ENCODE results near the gene PRKG1. TPM values are rescaled to one million over a fixed set of nuclear protein-coding genes. Genes with fewer than 3 reads are reported as not detected.

The PRKG1 gene
- total and polyA plus RNA-seq, 2 donors (not counting 1 experiment from before 2014, with no cell fraction given): 45.8 to 71.8 TPM

DNA sequence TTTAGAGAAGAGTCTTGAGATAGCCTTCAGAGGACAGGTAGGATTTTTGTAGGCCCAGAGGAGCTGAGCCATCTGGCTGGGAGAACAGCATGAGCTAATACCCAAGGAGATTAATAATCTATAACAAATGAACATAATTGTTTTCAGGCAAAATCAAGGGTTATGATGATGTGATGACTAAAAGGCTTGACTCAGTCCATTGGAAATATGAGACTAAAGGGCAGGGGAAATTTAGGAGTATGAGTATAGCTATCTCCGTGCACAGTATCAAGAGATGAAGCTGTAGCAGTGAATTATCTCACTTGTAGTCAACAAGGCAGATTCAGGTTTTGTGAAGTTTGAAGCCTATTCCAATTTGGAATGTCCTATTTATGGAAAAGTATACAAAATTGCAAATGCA is 585.1 kb downstream of the PRKG1 start:
- H3K4me1 ChIP-seq (ENCODE audit: control insufficient read depth, extremely low read depth, insufficient read depth, low read length): no peaks in the 10 kb centered on the region
- no peaks in the 10 kb centered on the region for H3K79me2 ChIP-seq (ENCODE audit: control insufficient read depth, insufficient read depth, low read length)
- H3K9ac ChIP-seq (ENCODE audit: insufficient read depth, low read length): no peak overlapping the region
- no peak overlapping the region for H3K4me3 ChIP-seq (replicated peaks in 1 of 4; ENCODE audit: control extremely low read depth in 1 of 4, insufficient read depth in 1 of 4, low read depth in 3 of 4, low read length in 4 of 4)
- H3K27me3 ChIP-seq (ENCODE audit: control insufficient read depth, insufficient read depth, low read length): no peaks in the 10 kb centered on the region
- H3K27ac ChIP-seq (ENCODE audit: insufficient read depth, low read length): no peak overlapping the region
- H4K20me1 ChIP-seq (ENCODE audit: control insufficient read depth, extremely low read depth, insufficient read depth, low read length): no peaks in the 10 kb centered on the region
- no peak overlapping the region for H2AFZ ChIP-seq (ENCODE audit: low read length)
- H3K9me3 ChIP-seq (ENCODE audit: control insufficient read depth, insufficient read depth, low read depth, low read length): no peaks in the 10 kb centered on the region
- no peak overlapping the region for H3K4me2 ChIP-seq (ENCODE audit: extremely low read depth, insufficient read depth, low read length)
- DNase-seq (ENCODE audit: low read depth in 2 of 2): no peak
- no peaks in the 10 kb centered on the region for H3K36me3 ChIP-seq (ENCODE audit: control insufficient read depth, insufficient read depth, low read length)
- TF ChIP-seq, protein P1, sequence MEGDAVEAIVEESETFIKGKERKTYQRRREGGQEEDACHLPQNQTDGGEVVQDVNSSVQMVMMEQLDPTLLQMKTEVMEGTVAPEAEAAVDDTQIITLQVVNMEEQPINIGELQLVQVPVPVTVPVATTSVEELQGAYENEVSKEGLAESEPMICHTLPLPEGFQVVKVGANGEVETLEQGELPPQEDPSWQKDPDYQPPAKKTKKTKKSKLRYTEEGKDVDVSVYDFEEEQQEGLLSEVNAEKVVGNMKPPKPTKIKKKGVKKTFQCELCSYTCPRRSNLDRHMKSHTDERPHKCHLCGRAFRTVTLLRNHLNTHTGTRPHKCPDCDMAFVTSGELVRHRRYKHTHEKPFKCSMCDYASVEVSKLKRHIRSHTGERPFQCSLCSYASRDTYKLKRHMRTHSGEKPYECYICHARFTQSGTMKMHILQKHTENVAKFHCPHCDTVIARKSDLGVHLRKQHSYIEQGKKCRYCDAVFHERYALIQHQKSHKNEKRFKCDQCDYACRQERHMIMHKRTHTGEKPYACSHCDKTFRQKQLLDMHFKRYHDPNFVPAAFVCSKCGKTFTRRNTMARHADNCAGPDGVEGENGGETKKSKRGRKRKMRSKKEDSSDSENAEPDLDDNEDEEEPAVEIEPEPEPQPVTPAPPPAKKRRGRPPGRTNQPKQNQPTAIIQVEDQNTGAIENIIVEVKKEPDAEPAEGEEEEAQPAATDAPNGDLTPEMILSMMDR (conservative IDR thresholded peaks at IDR 0.05 in 1 of 2, IDR thresholded peaks at IDR 0.05 in 1 of 2; ENCODE audit: low read depth in 1 of 2, low read length in 2 of 2): no peak

DNA sequence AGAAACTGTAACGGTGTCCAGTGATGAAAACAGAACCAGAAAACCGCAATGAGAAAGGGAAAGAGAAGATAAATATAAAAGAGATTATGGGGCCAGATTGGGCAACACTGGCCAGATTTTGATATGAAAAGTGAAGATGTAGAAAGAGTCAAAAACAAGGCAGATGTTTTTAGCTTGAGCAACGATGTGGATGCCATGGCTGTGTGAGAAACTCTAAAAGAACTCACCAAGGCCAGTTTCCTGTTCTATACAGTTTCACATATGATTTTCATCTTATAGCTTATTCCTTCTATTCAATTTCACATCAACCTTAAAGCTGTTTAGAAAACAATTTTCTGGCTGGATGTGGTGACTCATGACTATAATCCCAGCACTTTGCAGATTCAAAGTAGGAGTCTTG is 588.8 kb downstream of the PRKG1 start:
- Histone ChIP-seq H3K36me3 (ENCODE audit: control insufficient read depth, insufficient read depth, low read length) (no peaks in the 10 kb centered on the region), H3K4me2 (ENCODE audit: extremely low read depth, insufficient read depth, low read length) (no peak overlapping the region), H4K20me1 (ENCODE audit: control insufficient read depth, extremely low read depth, insufficient read depth, low read length) (no peaks in the 10 kb centered on the region), H3K27ac (ENCODE audit: insufficient read depth, low read length) (no peak overlapping the region), H3K79me2 (ENCODE audit: control insufficient read depth, insufficient read depth, low read length) (no peaks in the 10 kb centered on the region), H3K27me3 (ENCODE audit: control insufficient read depth, insufficient read depth, low read length) (no peaks in the 10 kb centered on the region), H3K9me3 (ENCODE audit: control insufficient read depth, insufficient read depth, low read depth, low read length) (no peaks in the 10 kb centered on the region), H3K4me1 (ENCODE audit: control insufficient read depth, extremely low read depth, insufficient read depth, low read length) (no peaks in the 10 kb centered on the region), H2AFZ (ENCODE audit: low read length) (no peak overlapping the region), H3K4me3 (replicated peaks in 1 of 4; ENCODE audit: control extremely low read depth in 1 of 4, insufficient read depth in 1 of 4, low read depth in 3 of 4, low read length in 4 of 4) (no peak overlapping the region), H3K9ac (ENCODE audit: insufficient read depth, low read length) (no peak overlapping the region)
- no peak for DNase-seq (ENCODE audit: low read depth in 2 of 2)
- TF ChIP-seq EZH2 (IDR thresholded peaks at IDR 0.05; ENCODE audit: low read length, missing control alignments): no peak
- TF ChIP-seq, protein P1 (conservative IDR thresholded peaks at IDR 0.05 in 1 of 2, IDR thresholded peaks at IDR 0.05 in 1 of 2; ENCODE audit: low read depth in 1 of 2, low read length in 2 of 2): no peak

DNA sequence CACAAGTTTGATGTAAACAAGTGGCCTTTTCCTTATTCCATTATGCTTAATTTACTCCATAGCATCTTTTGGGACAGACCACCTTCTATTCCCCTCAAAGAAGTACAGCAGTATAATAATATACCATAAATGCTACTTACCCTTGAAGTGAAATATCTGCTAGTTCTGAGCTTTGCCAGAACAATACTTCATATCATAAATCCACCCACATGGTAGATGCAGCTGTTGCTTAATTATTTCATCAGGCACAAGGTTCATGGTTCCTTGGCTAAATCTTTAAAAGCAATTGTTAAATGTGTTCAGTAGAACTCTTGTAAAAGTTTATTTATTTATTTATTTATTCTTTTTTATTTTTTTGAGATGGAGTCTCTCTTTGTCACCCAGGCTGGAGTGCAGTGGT is 592.2 kb downstream of the PRKG1 start:
- H3K27ac ChIP-seq (ENCODE audit: insufficient read depth, low read length): no peak overlapping the region
- H3K4me1 ChIP-seq (ENCODE audit: control insufficient read depth, extremely low read depth, insufficient read depth, low read length): no peaks in the 10 kb centered on the region

More for the DNA sequence above, 592.2 kb downstream of the PRKG1 start:
- DNase-seq (ENCODE audit: low read depth in 2 of 2): peak in 1 of 2 donors; percentile 53
- Histone ChIP-seq H4K20me1 (ENCODE audit: control insufficient read depth, extremely low read depth, insufficient read depth, low read length) (no peaks in the 10 kb centered on the region), H2AFZ (ENCODE audit: low read length) (no peak overlapping the region), H3K4me2 (ENCODE audit: extremely low read depth, insufficient read depth, low read length) (no peak overlapping the region), H3K4me3 (replicated peaks in 1 of 4; ENCODE audit: control extremely low read depth in 1 of 4, insufficient read depth in 1 of 4, low read depth in 3 of 4, low read length in 4 of 4) (no peak overlapping the region), H3K27me3 (ENCODE audit: control insufficient read depth, insufficient read depth, low read length) (no peaks in the 10 kb centered on the region), H3K9me3 (ENCODE audit: control insufficient read depth, insufficient read depth, low read depth, low read length) (no peaks in the 10 kb centered on the region), H3K79me2 (ENCODE audit: control insufficient read depth, insufficient read depth, low read length) (no peaks in the 10 kb centered on the region), H3K9ac (ENCODE audit: insufficient read depth, low read length) (no peak overlapping the region), H3K36me3 (ENCODE audit: control insufficient read depth, insufficient read depth, low read length) (no peaks in the 10 kb centered on the region)
- TF ChIP-seq, protein P1 (conservative IDR thresholded peaks at IDR 0.05 in 1 of 2, IDR thresholded peaks at IDR 0.05 in 1 of 2; ENCODE audit: low read depth in 1 of 2, low read length in 2 of 2): no peak
- TF ChIP-seq EZH2 (IDR thresholded peaks at IDR 0.05; ENCODE audit: low read length, missing control alignments): no peak
